Measurements from ENCODE around the gene LRRFIP1.

Gene LRRFIP1

DNA sequence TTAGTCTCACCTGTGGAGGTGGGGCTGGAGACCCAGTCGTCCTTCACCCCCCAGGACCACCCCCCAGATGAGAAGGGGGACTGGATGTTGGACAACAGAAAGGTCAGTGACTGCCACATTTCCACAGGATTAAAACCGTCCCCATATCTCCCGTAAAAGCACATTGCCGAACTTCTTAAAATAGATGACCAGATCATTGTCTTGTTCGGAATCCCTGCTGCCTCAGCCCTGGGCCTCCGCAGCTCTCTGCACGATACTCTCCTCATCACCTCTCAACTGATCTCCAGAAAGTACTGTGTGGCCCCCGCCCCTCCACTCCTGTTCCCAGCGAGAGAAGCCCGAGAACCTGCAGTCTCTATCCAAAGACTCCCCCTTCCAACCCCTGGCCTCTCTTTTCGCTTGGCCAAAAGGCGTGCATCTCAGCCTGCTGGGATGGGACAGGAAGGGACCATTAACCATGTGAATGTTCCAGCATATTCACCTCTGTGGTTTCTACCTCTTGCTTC, 13.2 kb downstream of the LRRFIP1 start:
- no peak for DNase-seq

DNA sequence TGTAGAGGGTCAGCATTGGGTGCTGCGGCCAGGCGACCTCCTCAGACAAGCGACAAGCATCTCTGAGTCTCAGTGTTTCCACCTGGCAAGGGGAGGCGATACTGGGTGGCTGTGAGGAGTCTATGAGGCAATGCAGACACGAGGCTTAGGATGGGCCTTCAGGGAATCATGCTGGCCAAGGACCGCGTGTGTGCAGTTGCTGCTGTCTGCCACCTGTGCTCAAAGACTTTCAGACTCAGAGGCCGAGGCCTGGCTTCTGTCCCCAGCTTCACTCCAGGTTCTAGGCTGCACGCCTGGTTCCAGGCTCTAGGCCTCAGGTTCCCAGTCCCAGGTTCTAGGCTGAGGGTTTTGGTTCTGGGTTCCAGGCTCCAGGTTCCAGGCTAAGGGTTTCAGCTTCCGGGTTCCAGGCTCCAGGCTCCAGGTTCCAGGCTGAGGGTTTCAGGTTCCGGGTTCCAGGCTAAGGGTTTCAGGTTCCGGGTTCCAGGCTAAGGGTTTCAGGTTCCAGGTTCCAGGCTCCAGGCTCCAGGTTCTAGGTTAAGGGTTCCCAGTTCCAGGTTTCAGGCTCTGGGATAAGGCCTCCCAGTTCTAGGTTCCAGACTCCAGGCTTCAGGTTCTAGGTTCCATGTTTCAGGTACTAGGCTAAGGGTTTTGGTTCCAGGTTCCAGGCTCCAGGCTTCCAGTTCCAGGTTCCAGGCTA, 14.8 kb downstream of the LRRFIP1 start:
- DNase-seq, result no peak

DNA sequence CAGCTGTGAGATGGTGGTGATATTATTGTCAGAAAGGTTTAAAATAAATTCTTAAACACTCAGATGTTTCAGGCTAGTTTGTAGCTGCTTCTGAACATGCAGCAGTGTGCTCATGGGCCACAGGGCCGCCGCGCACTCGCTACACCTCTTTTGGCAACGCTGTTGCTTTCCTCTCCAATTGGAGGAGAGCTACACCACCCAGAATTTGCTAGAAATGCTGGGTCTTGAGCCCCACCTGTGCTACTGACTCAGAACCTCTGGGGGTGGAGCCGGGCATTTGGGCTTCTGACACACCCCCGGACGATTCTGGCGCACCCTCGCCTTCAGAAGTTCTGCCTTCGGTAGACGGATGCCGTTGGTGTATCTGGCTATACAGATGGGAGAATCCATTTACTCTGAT, 15.7 kb downstream of the LRRFIP1 start:
- DNase-seq, result no peak

DNA sequence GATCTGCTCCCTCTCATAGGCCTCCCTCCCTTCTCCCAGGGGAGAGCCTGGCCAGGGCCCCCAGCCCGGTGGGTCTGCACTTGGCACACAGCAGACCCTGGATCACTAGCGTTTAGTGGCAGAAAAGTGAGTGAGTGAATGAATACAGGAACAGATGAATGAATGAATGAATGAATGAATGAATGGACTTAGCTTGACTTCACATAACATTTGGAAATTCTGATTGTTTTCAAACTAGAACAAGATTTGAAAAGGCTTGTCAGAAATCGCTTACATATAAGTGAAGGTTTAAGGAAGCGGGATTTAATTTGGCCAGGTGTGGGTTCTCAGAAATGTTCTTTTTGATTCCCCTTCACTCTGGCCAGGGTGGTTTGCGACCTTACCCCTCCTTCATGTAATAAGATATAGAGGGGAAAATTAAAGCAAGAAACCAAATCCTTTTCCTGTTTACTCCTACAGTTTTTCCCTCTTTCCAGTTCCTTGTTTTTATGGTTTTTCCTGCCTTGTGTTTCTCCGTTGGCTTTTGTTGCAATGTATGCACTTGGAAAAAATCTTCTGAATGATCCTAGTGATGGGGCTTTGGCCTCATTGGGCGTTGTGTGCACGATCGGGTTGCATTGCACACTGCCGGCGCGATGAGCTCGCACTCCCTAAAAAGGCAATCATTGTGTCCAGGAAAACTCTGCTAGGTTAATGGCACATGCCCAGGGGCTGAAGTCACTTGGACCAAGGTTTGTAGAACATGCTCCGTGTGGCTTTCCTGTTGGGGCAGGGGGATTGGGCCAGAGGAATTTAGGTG, 16.4 kb downstream of the LRRFIP1 start:
- DNase-seq, result no peak

DNA sequence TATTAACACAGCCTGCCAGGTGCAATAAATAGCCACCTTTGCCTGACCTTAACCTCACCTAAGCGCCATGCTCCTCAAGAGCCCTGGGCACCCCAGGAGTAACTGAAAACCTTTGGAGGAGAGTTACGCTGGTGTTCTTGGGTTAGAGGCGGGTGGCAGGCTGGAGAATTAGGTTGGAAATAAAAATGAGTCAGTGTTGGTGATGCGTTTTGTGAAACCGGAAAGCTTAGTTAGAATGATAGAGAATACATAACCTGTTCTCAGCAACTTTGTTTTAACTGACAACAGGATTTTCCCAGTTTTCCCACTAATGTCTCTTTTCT, 17.0 kb downstream of the LRRFIP1 start:
- no peak for DNase-seq

DNA sequence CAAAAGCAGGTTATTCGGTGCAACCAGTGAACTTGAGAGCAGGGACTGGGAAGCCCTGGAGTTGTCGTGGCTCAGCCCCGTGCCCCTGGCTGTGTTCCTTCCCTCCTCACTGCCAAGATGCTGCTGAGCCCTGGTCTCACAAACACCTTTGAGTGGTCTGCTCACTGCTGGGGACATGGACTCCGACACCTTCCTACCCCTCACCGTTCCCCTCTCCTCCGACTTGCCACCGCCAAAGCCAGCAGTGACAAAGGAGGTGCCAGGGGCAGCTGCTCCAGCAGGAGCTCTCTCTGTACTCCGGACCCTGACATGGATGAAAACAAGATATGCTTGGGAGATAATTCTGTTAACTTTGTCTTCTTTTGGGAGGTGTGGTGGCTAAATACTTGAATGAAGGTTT, 17.9 kb downstream of the LRRFIP1 start:
- DNase-seq, result no peak

DNA sequence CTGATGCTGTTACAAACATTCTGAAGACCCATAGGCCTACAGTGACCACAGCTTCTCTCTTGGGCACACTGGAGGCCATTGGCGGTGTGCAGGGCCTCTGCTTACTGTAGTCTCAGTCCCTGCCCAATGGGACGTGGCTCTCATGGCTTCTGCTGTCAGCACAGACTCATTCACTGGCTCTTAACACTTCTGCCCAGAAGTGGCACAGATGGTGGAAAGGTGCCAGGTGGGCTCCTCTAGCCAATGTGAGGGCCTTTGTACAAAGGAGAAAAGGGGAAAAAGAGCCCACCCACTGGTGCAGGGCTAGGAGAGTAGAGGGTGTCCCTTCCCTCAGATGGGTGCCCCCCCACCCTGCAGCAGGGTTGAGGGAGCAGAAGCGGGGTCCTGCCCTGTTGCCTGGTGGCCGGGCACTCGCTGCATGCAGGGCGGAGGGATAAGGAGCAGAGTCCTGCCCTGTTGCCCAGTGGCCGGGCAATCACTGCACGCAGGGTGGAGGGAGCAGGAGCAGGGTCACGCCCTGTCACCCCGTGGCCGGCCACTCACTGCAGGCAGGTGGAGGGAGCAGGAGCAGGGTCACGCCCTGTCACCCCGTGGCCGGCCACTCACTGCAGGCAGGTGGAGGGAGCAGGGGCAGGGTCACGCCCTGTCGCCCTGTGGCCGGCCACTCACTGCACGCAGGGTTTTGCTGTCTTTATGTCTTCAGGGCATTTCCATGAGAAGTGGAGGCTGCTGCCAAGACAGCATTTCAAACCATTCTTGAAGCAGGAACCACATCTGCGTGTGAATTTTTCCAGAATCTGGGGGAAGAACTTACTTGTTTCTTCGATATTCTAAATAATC, 20.0 kb downstream of the LRRFIP1 start:
- no peak for DNase-seq

DNA sequence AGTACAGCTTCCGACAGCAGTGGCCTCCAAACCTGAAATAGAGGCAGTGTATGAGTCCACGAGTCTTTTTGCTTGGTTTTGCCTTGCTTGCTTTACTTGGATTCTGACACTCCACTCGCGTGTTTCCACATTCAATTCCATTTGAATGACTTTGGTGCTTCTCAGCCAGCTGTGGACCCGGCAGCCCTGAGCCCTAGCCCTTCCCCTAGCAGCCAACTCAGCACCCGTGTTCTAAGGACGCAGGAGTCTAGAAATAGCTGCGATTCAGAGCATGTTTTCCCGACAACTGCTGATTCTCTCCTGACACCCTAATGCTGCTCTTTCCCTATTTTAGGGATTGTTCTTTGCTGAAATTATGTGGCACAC, 20.6 kb downstream of the LRRFIP1 start:
- DNase-seq, result no peak

DNA sequence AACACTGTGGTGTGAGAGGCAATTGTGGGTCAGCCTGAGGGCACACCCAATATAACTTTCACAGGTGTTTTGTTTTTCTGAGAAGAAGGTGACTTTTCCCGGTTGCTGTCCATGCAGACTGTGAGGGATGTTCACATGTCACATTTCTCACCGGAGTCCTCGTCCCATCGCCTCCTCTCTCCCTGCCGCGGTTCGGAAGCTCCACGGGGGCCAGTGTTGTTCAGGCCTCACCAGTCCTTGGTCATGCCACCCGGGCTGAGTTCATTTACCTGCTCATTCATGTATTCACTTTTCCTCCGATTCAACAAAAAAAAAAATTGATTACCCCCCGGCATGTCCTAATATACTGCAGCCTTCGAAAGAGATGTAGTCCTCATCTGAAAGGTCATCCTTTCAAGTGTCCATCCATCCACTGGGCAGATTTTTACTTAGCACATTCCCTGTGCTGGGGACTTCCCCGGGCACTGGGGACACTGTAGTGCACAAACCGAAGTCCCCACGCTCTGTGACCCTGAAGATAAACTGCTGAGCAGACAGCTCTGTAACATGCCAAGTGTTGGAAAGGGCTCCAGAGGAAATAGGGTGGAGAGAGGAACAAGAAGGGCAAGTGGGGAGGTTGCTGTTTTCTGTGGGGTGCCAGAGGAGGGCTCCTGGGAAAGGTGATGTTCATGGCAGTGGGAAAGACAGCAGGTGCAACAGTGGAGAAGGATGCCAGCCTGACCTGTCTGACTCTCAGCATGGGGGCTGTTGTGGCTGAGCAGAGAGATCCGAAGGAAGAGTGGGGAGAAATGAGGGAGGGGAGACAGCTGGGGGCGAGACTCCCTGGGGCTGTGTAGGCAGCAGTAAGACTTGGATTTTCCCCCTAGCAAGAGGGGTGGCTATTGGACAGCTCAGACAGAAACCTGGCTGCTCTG, 22.4 kb downstream of the LRRFIP1 start:
- DNase-seq, result no peak

DNA sequence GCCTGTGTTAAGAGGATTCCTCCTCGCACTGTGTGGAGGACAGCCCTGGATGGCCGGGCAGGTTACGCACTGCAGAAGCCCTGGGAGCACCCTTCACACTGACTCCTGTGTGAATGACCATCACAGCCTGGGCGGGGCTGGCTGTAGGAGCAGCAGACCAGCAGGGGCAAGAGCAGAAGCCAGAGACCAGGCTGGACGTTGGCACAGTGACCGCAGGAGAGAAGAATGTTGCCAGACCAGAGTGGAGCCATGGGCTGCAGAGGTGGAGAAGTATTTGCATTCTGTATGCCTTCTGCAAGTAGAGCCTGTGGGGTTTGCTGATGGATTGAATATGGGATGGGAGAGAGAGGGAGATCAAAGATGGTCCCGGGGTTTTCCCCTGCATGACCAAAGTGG, 23.1 kb downstream of the LRRFIP1 start:
- DNase-seq, result no peak

DNA sequence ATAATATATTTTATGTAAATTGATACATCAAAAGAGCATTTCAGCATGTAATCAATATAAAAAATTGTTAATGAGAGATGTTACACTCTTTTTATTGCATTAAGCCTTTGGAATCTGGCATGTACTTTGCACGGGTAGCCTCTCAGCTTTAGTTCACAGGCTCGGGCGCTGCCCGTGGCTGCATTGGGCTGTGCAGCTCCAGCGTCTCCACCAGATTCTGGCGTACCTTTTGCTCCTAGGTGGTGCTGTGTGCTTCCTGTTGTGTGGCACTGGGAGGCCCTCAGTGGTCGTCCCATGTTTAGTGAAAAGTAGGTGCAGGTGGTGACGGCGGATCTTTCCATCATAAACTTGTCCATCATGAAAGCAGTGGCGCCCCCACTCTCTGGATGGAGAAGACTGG, 24.4 kb downstream of the LRRFIP1 start:
- DNase-seq, result no peak

DNA sequence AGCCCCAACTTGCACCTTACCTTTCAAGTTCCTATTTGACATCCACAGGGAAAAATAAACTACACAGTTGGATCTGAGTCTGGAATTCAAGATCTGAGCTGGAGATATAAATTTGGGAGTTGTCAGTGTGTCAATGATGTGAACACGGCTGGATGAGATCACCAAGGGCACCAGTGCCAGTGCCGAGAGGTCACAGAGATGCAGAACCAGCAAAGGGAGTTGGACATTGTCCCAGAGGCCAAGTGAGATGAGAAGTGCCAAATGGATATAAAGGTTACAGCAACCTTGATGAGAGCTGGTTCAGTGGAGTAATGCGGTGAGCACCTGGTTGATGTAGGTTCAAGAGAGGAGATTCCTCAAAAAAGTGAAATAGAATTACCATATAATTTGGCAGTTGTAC, 24.8 kb downstream of the LRRFIP1 start:
- no peak for DNase-seq

DNA sequence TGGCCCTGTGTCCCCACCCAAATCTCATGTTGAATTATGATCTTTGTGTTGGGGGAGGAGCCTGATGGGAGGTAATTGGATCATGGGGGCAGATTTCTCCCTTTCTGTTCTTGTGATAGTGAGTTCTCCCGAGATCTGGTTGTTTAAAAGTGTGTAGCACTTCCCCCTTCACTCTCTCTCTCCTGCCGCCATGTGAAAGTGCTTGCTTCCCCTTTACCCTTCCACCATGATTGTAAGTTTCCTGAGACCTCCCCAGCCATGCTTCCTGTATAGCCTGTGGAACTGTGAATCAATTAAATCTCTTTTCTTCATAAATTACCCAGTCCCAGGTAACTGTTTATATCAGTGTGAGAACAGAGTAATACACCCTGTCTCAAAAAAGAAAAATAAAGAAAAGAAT, 25.5 kb downstream of the LRRFIP1 start:
- DNase-seq, result no peak

DNA sequence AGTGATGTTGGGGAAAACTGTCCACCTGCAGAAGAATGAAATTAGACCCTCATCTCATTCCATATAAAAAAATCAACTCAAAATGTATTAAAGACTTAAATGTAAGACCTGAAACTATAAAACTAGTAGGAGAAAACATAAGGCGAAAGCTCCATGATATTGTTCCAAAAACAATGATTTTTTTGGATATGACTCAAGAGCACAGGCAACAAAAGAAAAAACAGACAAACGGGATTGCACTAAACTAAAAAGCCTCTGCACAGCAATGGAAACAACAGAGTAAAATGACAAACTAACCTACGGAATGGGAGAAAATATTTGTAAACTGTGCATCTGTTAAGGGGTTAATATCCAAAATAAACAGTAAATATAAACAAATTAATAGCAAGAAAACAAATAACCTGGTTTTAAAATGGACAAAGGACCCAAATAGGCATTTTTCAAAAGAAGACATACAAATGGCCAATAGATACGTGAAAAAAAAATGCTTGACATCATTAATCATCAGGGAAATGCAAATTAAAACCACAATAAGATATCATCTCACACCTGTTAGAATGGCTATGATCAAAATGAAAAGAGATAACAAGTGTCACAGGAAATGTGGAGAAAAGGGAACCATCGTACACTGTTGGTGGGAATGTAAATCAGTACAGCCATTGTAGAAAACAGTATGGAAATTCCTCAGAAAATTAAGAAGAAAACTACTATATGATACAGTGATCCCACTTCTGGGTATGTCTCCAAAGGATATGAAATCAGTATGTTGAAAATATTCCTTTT, 26.6 kb downstream of the LRRFIP1 start:
- no peak for DNase-seq

DNA sequence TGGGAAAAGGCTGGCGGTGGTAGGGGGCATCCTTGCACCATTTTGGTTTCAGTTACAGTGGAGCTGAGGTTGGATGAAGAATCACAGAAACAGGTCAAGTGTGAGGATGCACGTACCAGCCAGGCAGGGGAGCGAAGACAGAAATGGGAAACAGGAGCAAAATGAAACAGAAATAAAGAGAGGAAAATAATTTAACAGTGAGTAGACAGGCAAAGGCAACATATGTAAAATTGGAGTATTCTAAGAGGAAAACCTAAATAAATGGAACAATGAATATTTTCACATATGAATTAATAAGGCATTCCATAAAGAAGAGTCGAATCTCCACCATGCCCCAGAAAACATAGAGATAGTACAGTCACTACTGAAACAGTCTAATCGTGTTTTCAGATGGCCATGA, 29.7 kb downstream of the LRRFIP1 start:
- DNase-seq, result no peak

DNA sequence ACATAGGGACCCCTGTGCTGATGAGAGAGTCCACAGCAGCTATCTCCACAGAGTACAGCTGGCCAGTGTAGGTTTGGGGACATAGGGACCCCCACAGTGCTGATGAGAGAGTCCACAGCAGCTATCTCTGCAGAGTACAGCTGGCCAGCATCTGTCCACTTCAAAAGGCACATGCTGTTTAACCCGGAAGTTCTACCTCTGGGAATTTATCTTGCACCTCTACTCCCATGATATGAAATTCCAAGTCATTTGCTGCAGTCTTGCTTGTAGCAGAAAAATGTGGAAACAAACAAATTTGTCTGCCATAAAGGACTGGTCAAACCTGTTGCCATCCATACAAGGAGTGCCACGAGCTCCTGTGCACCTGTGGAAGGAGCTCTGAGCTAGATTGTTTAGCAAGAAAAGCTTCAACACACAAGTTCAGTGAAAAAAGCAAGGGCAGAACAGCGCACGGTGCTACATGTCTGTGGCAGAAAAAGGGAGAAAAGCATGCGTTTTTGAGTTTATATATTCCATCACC, 33.1 kb downstream of the LRRFIP1 start:
- DNase-seq, result no peak

DNA sequence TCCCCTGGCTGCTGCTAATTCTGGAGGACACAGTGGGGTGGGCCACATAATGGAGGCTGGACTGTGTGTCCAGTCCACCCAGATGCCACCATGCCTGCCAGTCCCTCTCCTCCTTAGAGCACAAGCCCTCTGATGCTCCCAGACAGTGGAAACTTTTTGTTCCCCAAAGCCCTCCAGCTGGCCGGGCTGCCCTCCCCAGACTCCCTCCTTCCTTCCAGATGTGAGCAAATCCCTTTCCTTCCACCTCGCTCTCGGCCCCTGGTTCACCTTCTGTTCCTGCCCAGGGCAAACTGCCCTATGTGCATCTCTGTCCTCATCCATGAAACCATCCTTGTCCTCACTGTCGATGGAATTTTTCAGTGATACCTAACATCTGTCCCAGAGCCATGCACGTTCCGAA, 33.9 kb downstream of the LRRFIP1 start:
- no peak for DNase-seq

DNA sequence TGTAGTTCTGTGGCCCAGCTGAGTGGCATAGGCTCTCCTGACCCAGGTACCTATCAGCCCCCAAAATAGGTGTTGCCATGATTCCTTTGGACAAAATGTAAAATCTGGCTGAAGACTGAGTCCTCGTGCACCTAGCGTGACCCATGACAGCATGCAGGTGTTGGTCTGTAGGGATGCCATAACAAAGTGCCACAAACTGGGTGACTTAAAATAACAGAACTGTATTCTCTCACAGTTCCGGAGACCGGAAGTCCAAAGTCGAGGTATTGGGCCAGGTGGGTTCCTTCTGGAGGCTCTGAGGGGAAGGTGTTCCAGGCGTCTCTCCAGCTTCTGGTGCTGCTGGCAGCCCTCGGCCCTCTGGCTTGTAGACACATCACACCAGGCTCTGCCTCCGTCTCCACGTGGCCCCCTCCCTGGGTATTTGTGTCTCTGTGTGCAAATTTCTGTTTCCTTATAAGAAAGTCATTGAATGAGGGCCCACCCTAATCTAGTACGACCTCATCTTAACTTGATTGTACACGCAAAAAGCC, 34.5 kb downstream of the LRRFIP1 start:
- no peak for DNase-seq

DNA sequence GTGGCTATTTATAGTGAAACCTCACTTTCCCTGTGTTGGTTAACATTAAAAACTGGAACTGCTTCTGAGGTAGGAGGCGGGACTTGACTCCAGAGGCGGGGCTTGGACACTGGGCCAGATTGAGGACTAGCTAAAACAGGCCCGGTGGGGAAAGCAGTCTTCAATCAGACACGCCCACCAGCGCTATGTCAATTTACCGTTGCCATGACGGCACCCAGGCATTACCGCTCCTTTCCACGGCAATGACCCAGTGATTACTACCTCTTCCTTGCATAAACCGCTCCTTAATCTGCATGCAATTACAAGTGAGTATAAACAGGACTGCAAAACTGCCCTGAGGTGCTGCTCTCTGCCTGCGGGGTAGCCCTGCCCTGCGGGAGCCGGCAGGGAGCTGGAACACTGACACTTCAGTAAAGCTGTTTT, 35.3 kb downstream of the LRRFIP1 start:
- peak; percentile 9 to 42 for DNase-seq

DNA sequence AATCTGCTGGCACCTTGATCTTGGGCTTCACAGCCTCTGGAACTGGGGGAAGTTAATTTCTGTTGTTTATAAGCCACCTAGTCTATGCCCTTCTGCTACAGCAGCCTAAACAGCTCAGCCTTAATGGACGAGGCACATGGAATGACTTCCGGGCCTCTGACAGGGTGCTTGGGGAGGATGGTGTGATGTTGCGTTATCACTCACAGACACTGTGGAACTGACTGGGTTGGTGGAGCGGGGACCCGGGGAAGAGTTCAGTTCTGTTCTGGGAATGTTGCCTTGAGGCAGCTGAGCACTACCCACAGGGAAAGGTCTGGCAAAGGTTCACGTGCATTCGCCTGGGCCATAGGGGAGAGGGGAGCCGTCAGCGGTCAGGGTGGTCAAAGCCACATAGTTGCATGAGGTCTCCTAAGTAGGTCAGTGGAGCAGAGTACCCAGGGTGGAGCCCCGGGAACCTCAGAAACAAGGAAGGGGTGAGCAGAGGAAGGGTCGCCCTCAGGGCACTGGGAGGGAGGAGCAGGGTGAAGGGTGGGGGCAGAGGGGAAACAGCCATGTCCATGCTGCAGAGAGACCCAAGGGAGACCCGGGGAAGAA, 36.2 kb downstream of the LRRFIP1 start:
- DNase-seq, result no peak

DNA sequence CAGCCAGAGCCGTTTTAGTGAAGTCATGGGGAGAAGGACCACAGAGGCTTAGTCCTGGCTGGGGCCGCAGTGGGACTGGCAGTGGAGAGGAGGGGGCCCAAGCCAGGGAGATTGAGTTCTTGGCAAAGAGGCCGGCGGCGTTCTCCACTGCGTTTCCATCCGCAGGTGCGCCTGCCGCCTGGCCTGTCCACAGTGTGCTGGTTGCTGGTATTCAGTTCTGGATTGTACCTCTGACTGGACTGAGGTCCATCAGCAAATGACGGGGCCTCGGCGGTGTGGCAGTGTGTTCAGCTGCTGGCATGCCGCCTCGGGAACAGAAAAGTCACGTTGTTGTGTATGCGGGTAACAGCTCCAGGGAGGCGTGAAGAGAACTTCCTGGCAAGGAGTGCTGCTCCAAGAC, 36.8 kb downstream of the LRRFIP1 start:
- no peak for DNase-seq

Data from stimulated activated CD4-positive, alpha-beta T cell treated with anti-CD3 and anti-CD28 coated beads, Interleukin-4, amount 100 ng/mL, for 4 hours (primary cell).